SU-DHL-6 (cell line): ENCODE data around the gene NPAS1.

ENCODE experiments used
- CTCF ChIP-seq: fragments of 200-600 bp; sonication (generic); IDR thresholded peaks from one replicate; pipeline ENCODE4 v1.5.1; 2017; ENCODE audit warnings: antibody characterized with exemption, mild to moderate bottlenecking, low read length, moderate library complexity; ENCODE audit not compliant: insufficient read depth, poor library complexity, severe bottlenecking
- EZH2phosphoT487 ChIP-seq: fragments of 200-600 bp; sonication (generic), shearing (Covaris generic); conservative IDR thresholded peaks from 2 replicates; pipeline ENCODE4 v1.6.1; 2018; ENCODE audit warnings: mild to moderate bottlenecking, antibody characterized with exemption, low read length, moderate library complexity, mixed read lengths

GRCh38 chr19:47035127-47036096 is 15.8 kb downstream of the NPAS1 start:
- TF ChIP-seq EZH2phosphoT487, result no peak
- peak; percentile 74 for TF ChIP-seq CTCF
